Measurements from ENCODE around the gene FAM174B.

The FAM174B gene

DNA sequence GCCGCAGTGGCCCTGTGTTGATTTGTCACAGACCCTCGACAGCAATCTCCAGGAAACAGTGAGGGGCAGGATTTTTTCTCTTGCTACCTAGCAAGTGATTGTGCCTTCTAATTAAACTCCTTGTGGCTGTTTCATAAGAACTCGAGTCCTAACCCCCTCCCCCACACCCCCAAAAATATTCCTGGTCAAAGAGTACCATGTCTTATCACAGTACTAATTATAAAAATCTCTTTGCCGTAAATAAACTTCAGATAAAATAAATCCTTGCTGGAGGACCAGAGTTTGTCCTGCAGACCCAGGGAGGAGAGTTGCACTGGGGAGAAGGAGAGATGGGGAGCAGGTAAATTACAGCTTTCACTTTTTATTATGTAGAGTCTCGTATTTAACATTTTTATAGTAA lies 64.3 kb downstream of the FAM174B start:
- TF ChIP-seq, protein P1, sequence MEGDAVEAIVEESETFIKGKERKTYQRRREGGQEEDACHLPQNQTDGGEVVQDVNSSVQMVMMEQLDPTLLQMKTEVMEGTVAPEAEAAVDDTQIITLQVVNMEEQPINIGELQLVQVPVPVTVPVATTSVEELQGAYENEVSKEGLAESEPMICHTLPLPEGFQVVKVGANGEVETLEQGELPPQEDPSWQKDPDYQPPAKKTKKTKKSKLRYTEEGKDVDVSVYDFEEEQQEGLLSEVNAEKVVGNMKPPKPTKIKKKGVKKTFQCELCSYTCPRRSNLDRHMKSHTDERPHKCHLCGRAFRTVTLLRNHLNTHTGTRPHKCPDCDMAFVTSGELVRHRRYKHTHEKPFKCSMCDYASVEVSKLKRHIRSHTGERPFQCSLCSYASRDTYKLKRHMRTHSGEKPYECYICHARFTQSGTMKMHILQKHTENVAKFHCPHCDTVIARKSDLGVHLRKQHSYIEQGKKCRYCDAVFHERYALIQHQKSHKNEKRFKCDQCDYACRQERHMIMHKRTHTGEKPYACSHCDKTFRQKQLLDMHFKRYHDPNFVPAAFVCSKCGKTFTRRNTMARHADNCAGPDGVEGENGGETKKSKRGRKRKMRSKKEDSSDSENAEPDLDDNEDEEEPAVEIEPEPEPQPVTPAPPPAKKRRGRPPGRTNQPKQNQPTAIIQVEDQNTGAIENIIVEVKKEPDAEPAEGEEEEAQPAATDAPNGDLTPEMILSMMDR (IDR thresholded peaks at IDR 0.05; ENCODE audit: insufficient read depth, low read length, poor library complexity, severe bottlenecking) = no peak
- Histone ChIP-seq H3K27me3 (replicated peaks; ENCODE audit: control insufficient read depth, insufficient read depth, low read length) (no peaks in the 10 kb centered on the region), H3K4me3 (replicated peaks; ENCODE audit: low read depth, low read length) (no peak overlapping the region), H3K36me3 (ENCODE audit: control insufficient read depth, insufficient read depth, low read length) (no peaks in the 10 kb centered on the region)
- no peak for DNase-seq (ENCODE audit: extremely low read depth, insufficient read length)

DNA sequence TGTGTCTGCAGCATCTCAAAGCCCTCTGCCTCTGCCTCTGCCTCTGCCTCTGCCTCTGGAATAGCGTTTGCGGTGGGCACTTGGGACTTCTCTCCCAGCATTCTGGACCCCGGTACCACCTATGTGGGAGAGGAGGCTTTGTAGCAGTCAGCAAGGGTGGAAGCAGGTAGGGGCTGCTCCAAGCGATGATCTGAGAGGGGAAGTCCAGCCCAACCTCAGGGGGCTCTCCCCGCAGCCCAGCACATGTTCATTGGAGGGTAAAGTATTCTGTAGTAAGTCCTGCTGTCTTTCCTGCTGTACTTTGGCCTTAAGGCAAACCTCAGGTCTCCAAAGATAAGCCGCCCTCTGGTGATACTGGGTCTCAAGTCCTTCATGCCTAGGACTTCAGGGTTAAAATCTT lies 68.6 kb downstream of the FAM174B start:
- Histone ChIP-seq H3K36me3 (ENCODE audit: control insufficient read depth, insufficient read depth, low read length) (no peaks in the 10 kb centered on the region), H3K27me3 (replicated peaks; ENCODE audit: control insufficient read depth, insufficient read depth, low read length) (peaks cover 2% of the 10 kb centered on the region; the same call in 1 of the 2 replicates), H3K4me3 (replicated peaks; ENCODE audit: low read depth, low read length) (no peak overlapping the region)
- TF ChIP-seq, protein P1 (IDR thresholded peaks at IDR 0.05; ENCODE audit: insufficient read depth, low read length, poor library complexity, severe bottlenecking) = no peak
- DNase-seq (ENCODE audit: extremely low read depth, insufficient read length) = no peak

DNA sequence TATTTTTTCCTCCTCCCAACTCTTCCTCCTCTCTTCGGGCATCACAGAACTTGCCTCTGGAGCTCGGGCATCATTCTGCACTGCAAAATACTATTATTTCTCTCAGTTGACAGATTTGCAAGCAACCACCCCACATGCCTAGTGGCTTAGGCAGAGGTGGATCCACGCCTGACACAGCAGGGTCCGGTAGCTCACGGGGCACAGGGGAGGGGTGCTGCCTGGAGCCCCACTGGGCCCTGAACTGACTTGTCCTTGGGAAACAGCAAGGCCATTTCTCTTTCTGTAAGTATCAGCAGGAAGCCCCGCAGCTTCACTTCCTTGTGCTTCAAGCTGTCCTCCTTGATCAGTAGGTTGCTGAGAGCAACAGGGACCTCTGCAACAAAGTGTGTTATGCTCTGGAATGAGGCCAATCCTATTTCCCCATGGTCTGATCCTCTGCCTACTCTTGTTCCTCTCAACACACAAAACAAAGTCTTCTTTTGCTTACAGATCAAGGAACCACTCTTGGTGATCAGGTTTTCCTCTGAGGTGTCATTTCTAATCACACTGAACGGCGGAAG lies 69.1 kb downstream of the FAM174B start:
- Histone ChIP-seq H3K27me3 (replicated peaks; ENCODE audit: control insufficient read depth, insufficient read depth, low read length) (peaks cover 2% of the 10 kb centered on the region; the same call in 1 of the 2 replicates), H3K36me3 (ENCODE audit: control insufficient read depth, insufficient read depth, low read length) (no peaks in the 10 kb centered on the region), H3K4me3 (replicated peaks; ENCODE audit: low read depth, low read length) (no peak overlapping the region)
- no peak for DNase-seq (ENCODE audit: extremely low read depth, insufficient read length)
- TF ChIP-seq, protein P1 (IDR thresholded peaks at IDR 0.05; ENCODE audit: insufficient read depth, low read length, poor library complexity, severe bottlenecking) = no peak

DNA sequence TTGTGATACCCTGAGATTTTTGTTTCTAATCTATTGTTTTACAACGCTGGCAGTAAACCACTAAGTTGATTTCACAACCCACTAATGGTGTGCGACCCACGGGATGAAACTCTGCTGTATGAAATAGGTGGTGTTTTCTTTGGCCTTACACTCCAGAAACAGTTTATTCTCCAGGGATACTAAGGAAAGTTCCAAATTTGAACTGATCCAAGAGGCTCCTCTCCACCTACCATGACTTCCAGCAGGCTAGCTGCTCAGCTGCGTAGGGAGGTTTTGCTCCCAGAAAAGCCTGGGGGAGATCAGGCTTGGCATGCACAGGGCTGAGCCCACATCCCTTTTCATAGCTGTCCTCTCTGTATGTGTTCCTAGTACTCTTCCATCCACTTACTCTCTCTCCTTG lies 71.5 kb downstream of the FAM174B start:
- TF ChIP-seq, protein P1 (IDR thresholded peaks at IDR 0.05; ENCODE audit: insufficient read depth, low read length, poor library complexity, severe bottlenecking) = no peak
- no peak for DNase-seq (ENCODE audit: extremely low read depth, insufficient read length)
- Histone ChIP-seq H3K36me3 (ENCODE audit: control insufficient read depth, insufficient read depth, low read length) (no peaks in the 10 kb centered on the region), H3K27me3 (replicated peaks; ENCODE audit: control insufficient read depth, insufficient read depth, low read length) (peaks cover 2% of the 10 kb centered on the region), H3K4me3 (replicated peaks; ENCODE audit: low read depth, low read length) (no peak overlapping the region)

DNA sequence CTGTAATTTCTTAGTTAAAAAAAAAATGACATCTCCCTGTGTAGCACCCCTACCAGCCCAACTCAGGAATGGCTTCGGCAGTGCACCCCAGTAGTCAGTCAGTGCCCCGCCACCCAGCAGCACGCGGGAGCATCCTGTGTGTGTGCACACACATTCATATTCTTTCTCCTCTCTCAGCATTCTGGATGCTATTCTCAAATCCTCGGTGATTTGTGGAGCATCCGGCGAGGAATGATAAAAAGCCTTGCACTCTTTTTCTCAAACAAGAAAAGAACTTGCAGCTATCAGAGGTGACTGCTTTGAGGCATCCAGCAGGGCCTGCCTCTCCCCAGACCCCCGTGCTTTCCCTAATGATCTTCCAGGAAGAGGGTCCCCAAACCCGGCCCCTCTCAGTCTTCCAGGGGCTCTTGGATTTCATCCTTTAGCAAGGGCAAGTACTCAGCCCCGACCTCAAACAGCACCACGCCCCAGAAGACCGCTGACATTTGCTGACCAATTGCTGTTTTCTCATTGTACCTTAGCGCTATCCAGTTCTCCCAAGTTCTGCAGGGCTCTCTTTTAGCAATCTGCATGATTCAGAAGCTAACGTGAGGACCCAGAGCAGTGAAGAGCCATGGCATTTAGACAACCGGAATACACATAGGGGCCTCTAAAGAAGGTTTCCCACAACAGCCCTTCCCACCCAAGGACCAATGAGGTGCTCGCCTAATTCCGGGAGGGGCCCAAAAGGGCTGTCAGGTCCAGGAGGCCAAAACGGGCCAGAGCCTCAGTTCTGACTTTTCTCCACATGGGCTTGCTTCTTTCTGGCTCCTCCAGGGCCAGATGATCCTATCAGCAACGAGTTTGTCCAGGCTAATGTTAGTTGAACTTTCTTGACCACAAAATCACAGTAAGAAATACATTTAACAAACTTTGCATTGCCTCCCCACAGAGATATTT lies 72.2 kb downstream of the FAM174B start:
- peaks cover 2% of the 10 kb centered on the region for H3K27me3 ChIP-seq (replicated peaks; ENCODE audit: control insufficient read depth, insufficient read depth, low read length)
- TF ChIP-seq, protein P1 (IDR thresholded peaks at IDR 0.05; ENCODE audit: insufficient read depth, low read length, poor library complexity, severe bottlenecking) = no peak

More for the DNA sequence above, 72.2 kb downstream of the FAM174B start:
- no peak for DNase-seq (ENCODE audit: extremely low read depth, insufficient read length)
- Histone ChIP-seq H3K4me3 (replicated peaks; ENCODE audit: low read depth, low read length) (no peak overlapping the region), H3K36me3 (ENCODE audit: control insufficient read depth, insufficient read depth, low read length) (no peaks in the 10 kb centered on the region)
